GM10847 (cell line): ENCODE measurements around the gene POPDC3.

ENCODE experiments used
- POLR2A ChIP-seq: IDR thresholded peaks from 2 replicates; pipeline ENCODE4 v1.6.1; 2011; ENCODE audit not compliant: insufficient read length; ENCODE audit errors: extremely low read depth

Gene POPDC3

DNA sequence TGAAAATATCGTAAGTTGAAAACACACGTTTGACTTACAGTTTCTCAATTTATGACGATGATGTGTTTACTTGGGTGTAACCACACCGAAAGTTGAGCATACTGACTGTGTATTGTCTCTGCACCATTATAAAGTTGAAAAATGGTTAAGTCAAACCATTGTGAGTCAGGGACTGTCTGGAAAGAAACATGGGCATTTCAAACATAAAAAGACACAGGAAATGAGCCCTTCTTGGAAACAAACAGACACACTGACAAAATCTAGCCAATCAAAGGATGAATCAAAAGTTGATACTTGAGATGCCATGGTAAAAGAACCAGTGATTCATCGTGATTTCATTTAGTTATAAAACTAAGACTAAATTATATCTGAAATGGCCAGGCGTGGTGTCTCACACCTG lies 5.3 kb downstream of the POPDC3 start:
- no peak for TF ChIP-seq POLR2A

DNA sequence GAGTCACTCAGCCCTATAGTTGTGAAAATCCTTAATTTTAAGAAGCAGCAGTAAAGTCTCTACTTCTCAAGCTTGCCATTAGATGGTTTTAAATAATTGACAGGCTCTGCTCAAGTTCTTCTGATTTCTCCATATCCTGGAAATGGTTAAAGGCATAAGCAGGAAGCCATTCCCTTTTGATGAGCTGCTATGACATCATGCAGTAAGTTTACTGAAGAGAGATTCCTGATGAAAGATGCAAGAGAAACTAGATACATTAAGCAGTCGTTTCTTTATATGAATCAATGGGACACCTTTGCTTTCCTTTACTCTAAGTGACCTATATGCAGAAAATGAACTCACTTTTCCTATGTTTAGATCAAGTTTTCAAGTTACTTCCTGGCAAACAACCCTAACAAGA lies 9.8 kb downstream of the POPDC3 start:
- no peak for TF ChIP-seq POLR2A

DNA sequence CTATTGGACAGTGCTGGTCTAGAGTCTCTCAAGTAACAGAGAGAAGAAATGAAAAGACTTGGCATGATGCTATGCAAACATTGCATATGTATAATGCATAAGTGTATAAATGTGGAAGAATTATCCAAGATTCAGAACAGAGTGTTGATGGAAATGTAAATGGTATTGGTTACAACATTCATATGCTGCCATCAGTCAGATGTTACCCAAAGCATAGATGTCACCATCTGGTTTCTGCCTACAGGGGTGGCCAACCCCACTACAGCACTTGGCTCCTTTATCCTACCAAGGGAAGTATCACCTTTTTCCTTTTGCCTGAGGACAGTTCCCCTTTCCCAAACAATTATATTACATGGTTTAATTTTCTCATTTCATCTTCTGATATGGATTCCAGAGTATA lies 11.9 kb downstream of the POPDC3 start:
- no peak for TF ChIP-seq POLR2A

DNA sequence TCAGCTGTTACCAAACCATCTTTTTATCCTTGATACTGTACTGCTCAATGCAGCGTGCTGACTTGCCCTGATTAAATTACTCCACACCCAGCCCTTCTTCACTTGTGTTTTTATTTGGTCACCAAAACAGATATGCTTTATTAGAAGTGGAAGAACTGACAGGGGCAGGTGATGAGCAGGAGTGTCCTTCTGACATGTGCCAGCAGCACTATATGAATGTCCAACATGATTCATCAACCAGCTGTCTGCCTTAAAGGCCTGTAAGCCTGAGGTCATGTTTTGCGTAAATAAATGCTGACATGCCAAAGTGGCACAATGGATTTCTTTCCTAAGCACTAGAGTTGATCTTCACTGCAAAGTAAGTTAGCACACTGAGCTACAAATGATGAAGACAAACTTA lies 15.4 kb downstream of the POPDC3 start:
- TF ChIP-seq POLR2A = no peak

DNA sequence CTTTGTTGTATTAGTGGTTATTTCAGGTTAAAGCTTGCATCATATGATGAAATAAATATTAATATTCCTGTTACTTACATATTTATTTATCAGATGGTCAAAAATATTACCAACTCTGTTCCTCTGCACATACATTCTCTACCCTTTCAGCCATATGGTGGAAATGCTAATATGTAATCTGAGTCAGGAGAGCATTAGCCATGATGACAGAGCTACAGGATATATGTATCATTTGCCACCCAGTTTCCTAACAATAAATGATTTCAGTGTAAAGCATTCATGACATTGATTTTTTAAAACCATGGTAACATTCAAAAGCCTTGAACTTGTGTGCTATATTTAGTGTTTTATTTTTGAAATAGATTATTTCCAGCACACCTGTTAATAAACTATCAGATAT lies 16.6 kb downstream of the POPDC3 start:
- TF ChIP-seq POLR2A = no peak

DNA sequence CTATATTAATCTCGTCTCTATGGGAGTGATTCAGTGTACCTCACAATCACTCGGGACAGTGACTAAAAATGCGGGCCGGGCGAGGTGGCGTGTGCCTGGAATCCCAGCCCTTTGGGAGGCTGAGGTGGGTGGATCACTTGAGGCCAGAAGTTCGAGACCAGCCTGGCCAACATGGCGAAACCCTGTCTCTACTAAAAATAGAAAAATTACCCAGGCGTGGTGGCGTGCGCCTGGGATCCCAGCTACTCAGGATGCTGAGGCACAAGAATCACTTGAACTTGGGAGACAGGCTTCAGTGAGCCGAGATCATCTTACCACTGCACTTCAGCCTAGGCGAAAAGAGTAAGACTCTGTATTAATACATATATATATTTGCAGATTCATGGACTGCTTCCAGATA lies 17.4 kb downstream of the POPDC3 start:
- no peak for TF ChIP-seq POLR2A

DNA sequence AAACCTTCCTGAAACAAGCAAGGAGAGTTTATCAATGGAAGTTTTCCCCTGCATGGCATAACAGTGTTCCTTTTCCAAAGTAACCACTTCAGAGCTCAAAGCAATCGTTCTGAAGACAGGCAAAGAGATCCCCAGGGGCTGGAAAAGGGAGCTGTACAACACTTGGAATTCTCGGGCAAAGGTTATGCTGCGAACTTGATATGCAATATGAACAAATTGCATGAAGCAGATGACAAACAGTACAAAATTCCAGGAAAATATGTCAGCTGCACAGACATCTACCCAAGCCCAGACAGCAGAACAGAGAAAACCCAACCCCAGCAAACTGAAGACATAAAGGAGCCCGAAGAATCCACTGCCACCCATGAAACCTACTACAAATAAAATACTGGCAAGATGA lies 18.4 kb downstream of the POPDC3 start:
- no peak for TF ChIP-seq POLR2A

DNA sequence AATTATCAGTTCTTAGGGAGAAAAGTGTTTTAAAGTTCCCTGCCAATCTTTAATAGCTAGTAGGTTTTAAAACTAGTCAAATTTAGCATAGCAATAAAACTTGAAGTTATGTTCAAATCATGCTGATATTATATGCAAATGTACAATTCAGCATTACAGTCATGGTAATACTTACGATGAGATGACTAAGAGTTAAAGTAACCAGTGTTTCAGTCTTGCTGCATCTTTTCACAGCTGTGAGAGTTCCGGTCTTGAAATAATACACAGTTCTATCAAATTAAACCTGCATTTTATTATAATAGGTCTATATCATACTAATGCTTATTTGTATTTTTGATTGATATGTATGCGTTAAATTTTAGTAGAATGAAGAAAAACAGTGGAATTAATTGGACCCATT lies 26.1 kb downstream of the POPDC3 start:
- TF ChIP-seq POLR2A = no peak

DNA sequence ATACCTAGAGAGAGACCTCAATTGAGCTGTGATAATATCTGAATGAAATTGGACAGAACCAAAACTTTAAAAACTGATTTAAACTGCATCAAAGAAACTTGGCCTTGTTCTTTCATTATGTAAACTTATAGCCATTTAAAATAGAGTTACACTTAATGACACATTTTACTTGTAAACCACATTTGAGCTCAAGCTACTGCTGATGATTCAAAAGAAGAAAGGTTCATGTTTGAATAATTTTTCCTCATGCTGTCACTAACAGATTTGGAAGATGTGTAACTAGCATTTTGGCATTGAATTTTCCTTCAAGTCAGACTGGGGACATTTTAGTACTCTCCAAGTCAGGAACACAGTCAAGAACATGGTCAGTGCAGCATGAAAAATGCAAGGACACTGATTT lies 26.9 kb downstream of the POPDC3 start:
- no peak for TF ChIP-seq POLR2A

DNA sequence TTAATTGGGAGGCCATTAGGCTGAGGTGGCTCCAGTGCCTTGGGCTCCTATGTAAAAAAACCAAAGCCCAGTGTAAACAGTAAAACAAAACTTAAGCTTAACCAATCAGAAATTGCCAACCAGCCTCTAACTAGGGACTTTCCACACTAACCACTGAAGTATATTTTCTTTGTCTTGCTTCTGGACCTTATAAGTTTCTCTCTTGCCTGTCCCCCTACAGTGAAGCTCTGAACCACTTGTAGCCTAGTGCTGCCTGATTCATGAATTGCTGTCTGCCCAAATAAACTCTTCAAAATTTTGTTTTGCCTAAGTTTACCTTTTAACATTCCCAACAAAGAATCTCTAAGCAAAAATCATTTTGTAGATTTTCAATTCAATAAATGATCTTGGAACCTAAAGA lies 28.2 kb downstream of the POPDC3 start:
- no peak for TF ChIP-seq POLR2A

DNA sequence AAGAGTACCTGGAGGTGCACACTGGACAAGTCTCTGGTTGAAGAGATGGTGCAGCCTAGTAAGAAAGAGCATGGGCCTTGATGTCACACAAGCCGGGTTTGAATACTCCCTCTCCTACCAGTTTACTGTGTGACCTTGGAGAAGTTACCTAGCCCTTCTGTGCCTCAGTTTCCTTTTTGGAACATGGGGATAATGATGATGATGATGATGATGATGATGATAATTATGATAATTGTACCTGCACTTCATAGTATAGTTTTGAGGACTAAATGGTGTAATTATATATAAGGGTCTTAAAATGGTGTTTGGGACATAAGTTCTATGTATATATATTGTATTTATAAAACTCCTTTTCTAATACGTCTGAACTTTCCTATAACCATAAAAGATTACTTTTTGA lies 41.7 kb downstream of the POPDC3 start:
- TF ChIP-seq POLR2A = no peak

DNA sequence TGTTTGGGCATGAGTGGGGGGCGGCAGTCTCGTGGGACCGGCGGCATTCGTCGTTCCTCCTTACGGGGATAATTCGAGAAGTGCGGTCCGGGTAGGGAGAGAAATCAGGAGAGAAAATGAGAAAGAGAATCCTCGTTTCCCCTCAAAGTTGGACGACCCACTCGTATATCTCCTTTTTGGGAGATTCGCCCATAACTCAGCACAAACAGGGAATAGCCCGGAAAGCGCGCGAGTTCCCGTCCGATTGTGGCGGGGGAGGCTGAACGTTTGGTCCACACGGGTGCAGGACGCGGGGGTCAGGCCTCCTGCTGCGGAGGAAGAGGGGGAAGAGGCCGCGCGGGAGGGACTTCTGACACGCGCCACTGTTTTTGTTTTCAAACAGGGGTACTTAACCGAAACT lies 42.4 kb downstream of the POPDC3 start:
- no peak for TF ChIP-seq POLR2A

DNA sequence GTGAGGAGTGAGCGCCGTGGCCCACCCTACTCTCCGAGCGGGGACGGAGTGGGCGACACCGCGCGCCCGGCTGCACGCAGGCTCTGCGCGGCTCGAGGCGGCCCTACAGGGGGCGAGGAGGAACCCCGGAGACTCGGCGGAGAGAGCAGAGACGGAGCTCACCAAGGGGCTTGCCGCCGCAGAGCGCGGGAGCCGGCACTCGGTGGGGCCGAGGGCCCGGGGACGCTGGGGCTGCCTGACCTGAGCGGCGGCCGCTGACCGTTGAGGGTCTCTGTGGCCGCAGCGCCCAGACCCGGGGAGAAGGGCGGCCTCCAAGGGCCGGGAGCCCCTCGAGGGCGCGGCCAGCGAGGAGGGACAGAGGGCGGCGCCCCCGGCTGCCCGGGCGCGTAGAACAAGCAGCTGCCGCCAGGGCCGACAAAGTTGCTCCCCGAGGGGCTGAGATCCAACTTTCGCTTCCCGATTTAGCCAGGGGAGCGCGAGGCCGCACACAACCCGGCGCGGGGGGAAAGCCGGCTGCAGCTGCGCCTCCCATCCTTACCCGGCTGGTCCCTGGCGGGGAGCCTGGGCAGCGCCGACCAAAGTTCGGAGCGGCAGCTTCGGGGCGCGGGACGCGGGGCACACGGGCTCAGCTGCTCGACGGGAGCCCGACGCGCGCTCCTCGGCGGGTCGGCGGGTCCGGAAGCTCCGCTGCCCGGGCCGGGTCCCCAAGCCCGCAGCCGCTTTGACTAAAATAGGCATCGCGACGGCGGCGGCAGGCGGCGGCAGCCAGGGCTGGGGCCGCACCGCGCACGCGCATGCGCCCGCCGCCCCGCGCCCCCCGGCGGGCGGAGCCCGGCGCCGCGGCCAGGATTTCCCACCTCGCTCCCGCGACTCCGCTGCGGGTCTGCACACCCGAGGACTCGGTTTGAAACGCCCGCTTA lies 43.1 kb downstream of the POPDC3 start:
- TF ChIP-seq POLR2A = no peak

DNA sequence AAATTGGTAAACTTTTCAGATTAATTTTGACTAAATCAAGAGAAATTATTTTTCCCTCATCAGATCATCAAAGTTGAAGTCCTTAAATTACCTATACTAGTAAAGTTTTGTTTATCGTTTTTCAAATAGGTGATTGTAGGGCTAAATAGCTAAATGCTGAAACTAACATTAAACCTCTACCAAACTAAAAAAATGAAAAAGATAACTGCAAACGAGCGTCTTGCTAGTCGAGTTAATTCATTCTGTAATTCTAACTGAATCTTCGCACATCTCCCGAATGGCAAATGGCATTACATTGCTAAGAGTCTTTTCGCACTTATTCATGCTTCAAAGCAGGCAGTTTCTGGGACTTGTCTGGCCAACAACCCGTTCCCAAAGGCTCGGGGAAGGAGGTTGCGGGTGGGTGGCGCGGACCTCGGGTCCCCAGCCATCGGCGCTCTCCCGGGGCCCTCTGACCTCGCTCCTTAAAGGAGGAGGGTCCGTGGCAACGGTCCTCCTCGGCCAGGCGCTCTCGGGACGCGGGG lies 43.8 kb downstream of the POPDC3 start:
- no peak for TF ChIP-seq POLR2A

DNA sequence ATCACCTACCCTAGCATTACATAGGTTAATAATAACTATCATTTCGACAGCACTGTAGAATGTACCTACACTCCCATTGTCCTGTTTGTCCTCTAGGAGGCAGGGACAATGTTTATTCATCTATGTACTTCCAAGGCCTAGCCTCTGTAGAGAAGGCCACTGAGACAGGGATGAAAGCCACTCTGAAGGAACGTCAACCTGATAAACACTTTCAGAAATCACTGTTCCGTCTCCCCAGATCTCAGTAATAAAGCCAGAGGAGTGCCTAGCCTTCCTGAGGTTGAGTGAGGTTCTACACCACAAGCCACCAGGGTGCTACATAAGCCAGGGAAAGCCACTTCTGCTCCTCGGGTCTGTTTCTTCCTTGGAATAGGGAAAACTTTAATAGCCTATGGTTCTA lies 44.8 kb downstream of the POPDC3 start:
- TF ChIP-seq POLR2A = no peak

DNA sequence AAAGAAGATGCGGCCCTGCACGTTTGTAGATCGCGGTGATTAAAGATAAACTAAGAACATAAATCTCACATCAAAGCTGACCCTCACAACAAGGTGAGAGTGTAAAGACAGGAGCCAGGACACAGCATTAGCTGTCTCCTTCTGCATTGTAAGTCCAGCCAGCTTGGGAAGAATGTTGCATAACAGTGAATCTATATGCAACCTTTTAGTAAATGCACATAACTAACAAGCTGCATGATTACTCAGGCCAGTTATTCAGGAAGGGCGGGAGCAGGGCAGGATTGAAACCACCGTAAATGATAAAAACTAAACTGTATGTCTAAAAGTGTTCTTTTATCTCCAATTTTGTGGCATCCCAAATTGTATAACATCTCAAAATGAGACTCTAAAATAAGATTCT lies 57.1 kb downstream of the POPDC3 start:
- TF ChIP-seq POLR2A = no peak

DNA sequence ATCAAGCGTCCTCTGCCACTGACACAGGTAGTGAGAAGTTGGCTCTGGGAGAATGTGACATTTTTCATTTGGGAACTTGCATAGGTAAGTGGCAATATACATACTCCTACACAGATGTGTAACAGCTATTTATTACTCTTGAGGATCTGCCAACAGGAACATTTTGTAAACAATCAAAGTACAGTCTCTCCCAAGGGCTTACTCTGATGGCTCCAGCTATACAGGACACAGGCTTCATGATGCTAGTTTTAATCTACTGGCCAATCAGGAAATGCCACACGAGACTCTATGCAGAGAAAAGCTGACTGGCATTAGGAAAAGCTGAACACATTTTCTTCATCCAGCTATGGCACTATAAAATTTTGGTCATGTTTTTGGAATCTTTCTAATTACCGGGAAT lies 57.8 kb downstream of the POPDC3 start:
- TF ChIP-seq POLR2A = no peak
